ENCODE data around the gene METTL13.

Gene METTL13

GRCh38 chr1:171803461-171804022 lies 22.1 kb downstream of the METTL13 start:
- no peak for DNase-seq

DNA sequence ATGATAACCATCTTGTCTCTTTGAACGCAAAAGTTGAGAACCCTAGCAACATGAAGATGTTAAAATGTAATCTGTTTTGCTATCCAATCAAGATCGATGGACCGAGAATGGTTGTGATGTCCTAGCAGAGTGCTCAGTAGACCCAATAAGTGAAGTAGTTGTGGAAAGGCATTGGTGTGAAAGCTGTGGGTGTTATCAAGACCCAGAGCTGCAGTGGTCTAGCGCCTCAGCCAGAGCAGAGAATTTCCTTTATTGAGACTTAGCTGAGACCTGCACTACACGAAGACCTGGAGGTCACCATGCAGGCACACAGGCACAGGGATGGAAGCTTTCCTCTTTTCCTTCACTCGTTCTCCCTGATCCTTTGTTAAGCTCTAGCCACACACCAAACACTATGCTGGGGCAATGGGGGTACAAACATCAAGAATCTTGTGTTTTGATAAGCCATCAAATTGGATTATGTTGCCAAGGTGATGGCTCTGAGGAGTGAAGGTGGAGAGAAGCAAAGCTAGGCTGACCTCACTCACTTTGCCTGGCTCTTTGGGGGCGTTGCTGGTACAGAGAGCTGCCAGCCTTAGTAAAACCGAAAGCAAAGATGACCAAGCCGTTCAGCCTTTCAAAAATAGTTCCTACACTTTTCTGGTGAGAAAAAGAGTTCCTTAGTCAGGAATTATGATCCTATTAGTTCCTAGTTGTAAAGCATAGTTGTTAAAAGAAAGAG lies 24.1 kb downstream of the METTL13 start:
- no peak for DNase-seq

DNA sequence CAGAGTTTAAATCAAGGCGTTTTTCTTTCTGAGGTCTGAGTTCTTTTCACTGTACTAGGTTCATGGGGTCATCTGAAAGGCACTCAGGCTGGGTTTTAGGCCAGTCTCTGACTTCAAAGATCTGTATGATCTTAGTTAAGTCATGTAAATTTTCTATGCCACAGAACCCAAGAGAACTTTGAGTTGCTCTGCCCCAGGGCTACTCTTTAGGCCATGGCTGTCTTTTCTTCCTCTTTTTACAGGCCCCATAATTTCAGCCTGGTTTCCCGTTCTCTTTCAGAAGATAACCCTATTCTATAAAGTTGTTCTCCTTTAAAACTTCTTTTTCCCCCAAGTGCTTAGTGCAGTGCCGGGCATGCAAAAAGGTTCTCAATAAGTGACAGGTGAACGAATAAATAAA lies 26.1 kb downstream of the METTL13 start:
- no peak for DNase-seq

GRCh38 chr1:171809834-171810233 lies 28.4 kb downstream of the METTL13 start:
- no peak for DNase-seq

DNA sequence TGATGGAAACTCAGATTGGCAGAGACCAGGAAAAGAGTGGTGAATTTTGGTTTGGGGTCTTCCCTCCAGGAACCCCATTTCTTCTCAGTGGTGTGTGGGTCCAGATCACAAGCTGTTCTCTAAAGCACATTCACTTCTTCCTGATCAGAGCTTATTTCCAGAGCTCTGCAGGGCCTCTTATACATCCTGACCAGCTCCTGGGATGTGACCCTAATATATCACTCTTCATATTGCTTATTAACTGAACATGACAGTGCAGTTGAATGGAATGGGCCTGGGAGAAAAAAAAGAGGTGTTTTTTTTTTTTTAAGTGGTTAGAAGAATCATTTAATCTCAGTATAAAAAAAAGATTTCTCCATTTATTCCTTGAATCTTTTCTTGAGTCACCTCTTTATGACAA lies 30.2 kb downstream of the METTL13 start:
- no peak for DNase-seq

GRCh38 chr1:171814692-171815091 lies 33.2 kb downstream of the METTL13 start:
- DNase-seq, result no peak

DNA sequence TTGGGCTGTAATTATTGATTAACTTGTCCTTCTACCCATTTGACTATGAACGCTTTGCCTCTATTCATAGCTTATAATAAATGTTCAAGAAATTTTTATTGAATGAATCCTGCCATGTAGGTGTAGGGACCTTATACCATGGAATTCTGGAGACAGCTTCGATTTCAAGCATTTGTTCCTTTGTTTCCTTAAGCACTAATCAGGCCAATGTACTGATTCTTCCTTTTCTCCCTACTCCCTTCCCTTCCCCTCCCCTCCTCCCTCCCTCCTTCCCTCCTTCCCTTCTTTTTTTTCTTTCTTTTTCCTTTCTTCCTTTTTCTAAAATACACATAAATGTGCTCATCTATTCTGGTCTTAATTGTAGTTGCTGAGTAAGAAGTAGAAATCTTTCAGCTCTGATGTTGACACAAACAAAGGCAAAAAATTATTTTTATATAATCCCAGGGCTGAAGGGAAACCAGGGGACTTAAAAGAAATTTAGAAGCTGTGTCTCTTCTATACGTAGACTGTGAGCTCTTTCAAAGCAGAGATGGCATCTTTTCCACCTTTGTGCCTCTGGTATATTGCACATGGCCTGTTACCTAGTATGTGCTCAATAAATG lies 34.9 kb downstream of the METTL13 start:
- no peak for DNase-seq

DNA sequence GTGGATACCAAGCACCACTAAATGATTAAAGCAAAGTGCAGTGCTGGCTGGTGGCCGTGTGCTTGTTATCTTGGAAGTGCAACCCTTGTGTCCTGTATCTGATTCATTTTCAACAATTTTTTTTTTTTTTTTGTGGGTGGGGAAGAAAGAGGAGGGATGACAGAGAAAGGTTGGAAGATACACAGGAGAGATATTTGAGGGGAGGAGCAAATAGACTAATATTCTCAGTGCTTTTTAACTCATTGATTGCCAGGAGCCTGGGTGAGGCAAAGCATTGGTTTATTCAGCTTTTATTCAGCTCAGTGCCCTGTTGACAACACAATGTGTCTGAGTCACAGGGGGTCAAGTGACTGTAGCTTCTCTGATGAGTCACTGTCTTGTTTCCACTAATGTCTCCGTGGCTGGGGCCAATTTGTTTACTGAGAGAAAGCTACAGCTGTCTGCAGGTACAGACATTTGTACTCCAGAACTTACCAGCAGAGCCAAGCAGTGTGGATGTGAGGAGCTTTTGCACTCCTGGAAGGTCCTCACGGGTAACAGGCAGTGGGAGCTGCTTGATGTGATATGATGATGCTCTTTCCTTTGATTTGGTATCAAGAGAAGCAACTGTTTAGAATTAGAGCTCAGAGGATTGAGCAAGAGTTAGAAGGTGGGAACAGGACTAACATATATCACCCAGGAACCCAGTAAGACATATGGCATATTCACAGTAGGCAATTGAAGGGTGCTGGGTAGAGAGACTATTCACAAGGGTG lies 36.2 kb downstream of the METTL13 start:
- DNase-seq, result no peak

- no peak for DNase-seq
These were observed 38.5 kb downstream of the METTL13 start for GRCh38 chr1:171819946-171820345.

DNA sequence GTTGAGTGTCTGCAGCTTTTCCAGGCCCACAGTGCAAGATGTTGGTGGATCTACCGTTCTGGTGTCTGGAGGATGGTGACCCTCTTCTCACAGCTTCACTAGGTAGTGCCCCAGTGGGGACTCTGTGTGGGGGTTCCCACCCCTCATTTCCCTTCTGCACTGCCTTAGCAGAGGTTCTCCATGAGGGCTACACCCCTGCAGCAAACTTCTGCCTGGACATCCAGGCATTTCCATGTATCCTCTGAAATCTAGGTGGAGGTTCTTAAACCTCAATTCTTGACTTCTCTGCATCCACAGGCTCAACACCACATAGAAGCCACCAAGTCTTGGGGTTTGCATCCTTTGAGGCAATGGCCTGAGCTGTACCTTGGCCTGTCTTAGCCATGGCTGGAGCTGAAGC lies 45.5 kb downstream of the METTL13 start:
- DNase-seq, result no peak

DNA sequence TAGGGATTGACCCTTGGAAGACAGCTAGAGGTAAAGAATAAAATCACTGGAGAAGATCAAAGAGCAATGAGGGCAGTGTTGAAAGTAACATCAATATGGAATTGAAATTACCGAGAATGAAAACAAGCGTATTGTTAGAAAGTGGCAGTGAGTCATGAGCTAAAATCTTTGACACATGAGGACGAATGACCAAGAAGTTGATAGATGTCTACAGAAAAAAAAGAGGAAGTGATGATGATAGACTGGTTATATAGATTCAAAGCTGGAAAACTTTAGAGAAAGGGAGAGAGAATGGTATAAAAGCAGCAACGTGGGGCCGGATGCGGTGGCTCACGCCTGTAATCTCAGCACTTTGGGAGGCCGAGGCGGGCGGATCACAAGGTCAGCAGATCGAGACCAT lies 47.3 kb downstream of the METTL13 start:
- no peak for DNase-seq

DNA sequence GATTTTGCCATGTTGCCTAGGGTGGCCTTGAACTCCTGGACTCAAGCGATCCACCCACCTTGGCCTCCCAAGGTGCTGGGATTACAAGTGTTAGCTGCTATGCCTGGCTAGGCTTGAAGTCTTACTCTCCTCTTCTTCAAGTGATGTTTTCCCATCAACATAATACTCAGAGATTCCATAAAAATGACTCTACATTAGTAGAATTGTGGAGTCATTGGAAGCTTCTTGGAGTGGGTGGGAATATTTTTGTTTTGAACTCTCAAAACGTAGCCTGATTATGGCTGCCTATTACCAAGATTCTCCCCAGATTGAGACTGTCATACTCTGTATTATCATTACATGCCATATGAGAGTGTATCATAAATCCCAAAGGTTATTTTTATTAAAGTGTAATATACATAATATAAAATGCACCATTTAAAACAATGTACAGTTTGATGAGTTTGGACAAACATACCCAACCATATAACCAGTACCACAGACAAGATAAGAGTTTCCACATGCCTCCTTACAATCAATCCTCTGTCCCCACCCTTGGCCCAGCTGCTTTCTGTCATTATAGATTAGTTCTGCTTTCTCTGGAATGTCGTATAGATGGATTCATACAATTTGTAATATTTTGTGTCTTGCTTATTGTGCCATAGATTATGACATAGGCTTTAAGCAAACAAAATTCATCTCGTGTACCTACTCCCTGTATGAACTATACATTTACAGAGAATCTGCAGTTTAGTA lies 51.8 kb downstream of the METTL13 start:
- DNase-seq, result no peak

GRCh38 chr1:171834821-171835220 lies 53.4 kb downstream of the METTL13 start:
- no peak for DNase-seq

GRCh38 chr1:171835891-171836290 lies 54.4 kb downstream of the METTL13 start:
- no peak for DNase-seq

GRCh38 chr1:171841050-171841910 lies 59.8 kb downstream of the METTL13 start, which contains the start of gene DNM3:
Gene DNM3, plus strand, starts transcription at chr1:171841498. Its CDS starts 159 bp downstream, at chr1:171841657.
- DNase-seq, result no peak

DNA sequence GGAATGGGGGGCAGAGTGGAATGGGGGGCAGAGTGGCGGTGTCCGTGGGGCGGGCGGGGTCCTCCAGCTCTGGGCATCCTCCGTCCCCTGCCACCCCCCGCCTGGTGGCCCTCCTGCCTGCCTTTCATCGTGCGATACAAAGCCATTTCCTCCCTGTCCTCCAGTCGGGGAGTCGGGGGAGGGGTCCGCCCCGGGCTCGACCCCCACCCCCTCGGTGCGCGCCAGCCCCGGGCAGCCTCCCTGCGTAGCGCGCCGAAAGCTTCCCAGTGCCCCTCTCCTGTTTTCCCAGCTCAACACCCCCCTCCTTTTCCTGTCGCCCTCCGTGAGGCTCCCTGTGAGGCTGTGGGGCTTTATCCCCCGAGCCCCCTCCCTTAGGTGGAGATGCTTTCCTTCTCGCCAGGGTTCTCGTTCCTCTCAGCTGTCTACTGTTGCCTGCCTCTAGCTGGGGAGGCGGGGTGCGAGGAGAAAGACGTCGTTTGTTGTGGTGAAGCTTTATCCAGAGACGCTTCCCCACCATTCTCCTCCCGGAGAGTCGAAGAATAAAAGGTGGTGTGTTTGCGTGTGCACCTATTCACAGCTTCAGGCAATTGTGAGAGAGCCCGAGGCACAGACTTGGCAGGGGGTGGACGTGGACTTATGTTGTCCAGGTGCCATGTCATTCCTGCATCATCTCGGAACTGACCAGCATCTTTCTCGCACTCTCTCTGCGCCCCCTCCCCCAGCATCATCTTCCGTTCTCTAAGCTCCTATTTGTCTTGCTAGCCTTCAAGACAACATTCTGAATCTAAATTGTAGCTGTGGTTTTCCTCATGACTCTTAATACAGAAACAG lies 60.7 kb downstream of the METTL13 start:
- no peak for DNase-seq

- DNase-seq, result no peak
These were observed 62.9 kb downstream of the METTL13 start for GRCh38 chr1:171844381-171844780.

DNA sequence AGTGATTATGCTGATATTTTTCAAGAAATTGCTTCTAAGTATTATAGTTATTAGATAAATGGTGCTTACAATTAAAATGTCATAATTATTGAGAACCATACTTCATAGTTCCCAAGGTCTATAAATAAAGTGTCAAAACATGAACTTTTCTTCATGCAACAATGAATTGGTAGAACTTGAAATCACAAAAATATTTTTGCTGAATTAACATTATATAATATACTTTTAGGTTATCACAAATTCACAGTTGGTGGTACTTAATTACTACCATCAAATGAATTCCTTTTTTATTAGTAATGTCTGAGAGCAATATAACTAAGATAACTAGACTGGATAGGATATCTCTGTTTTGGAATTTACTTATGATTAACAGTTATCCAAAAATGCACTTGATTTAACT lies 64.5 kb downstream of the METTL13 start:
- no peak for DNase-seq

All from NCI-H1436 treated with DMSO at 0.1 percent for 48 hours (cell line).